Liver (tissue), 9 donors: ENCODE results near the gene RNF38. TPM values are rescaled to one million over a fixed set of nuclear protein-coding genes. Genes with fewer than 3 reads are reported as not detected.

Experiments
- DNase-seq: peaks from one replicate; pipeline ENCODE4 v3.0.0-alpha.2; 2017; ENCODE audit warnings: low spot score
- H3K27ac ChIP-seq, 2 donors: one replicate each; pipeline ENCODE4 v1.7.0; 2013; ENCODE audit warnings: inconsistent platforms in 2 of 2, low read length in 2 of 2, control low read depth in 1 of 2, low read depth in 1 of 2, mild to moderate bottlenecking in 1 of 2
- H3K27me3 ChIP-seq, 4 donors: one replicate each; pipeline versions ENCODE4 v1.6.1 to v1.7.0; 2013; ENCODE audit warnings: low read length in 3 of 4, inconsistent platforms in 1 of 4, mild to moderate bottlenecking in 1 of 4, moderate library complexity in 1 of 4; ENCODE audit not compliant: control insufficient read depth in 4 of 4, insufficient read depth in 4 of 4
- H3K36me3 ChIP-seq, 4 donors: one replicate each; pipeline versions ENCODE4 v1.6.1 to v1.7.0; 2013; ENCODE audit warnings: low read length in 3 of 4, mild to moderate bottlenecking in 3 of 4, low read depth in 1 of 4, moderate library complexity in 1 of 4; ENCODE audit not compliant: control insufficient read depth in 4 of 4, insufficient read depth in 3 of 4
- H3K4me1 ChIP-seq, 4 donors: one replicate each; pipeline versions ENCODE4 v1.6.1 to v1.7.0; 2013; ENCODE audit warnings: low read length in 3 of 4, mild to moderate bottlenecking in 3 of 4, moderate library complexity in 1 of 4; ENCODE audit not compliant: control insufficient read depth in 4 of 4, insufficient read depth in 4 of 4
- H3K4me3 ChIP-seq, 3 donors: one replicate each; pipeline versions ENCODE4 v1.6.1 to v1.7.0; 2013; ENCODE audit warnings: low read length in 3 of 3, control low read depth in 1 of 3, low read depth in 1 of 3, mild to moderate bottlenecking in 1 of 3
- H3K9ac ChIP-seq, 2 donors: one replicate each; pipeline ENCODE4 v1.7.0; 2013; ENCODE audit warnings: low read length in 2 of 2, mild to moderate bottlenecking in 2 of 2, moderate library complexity in 2 of 2, control low read depth in 1 of 2, low read depth in 1 of 2
- H3K9me3 ChIP-seq, 4 donors: one replicate each; pipeline versions ENCODE4 v1.6.1 to v1.7.0; 2013; ENCODE audit warnings: low read length in 3 of 4; ENCODE audit not compliant: control insufficient read depth in 4 of 4
- ATF3 ChIP-seq: IDR thresholded peaks from 2 replicates; pipeline ENCODE4 v1.6.1; 2016; ENCODE audit warnings: antibody characterized with exemption
- CTCF ChIP-seq: fragments of 150-350 bp; IDR thresholded peaks from 2 replicates; pipeline ENCODE4 v1.5.1; 2017; ENCODE audit warnings: improper control_type of control experiment, low read depth, low read length; ENCODE audit not compliant: missing input control
- EGR1 ChIP-seq, 2 donors: IDR thresholded peaks; 2 replicates each; pipeline ENCODE4 v1.6.1; 2016 to 2018; ENCODE audit warnings: antibody characterized with exemption in 2 of 2, low read depth in 2 of 2
- FOXA1 ChIP-seq: IDR thresholded peaks from 2 replicates; pipeline ENCODE4 v1.6.1; 2016; ENCODE audit warnings: antibody characterized with exemption
- HNF4A ChIP-seq, 2 donors: conservative IDR thresholded peaks; 2 replicates each; pipeline ENCODE4 v1.6.1; 2016; ENCODE audit warnings: antibody characterized with exemption in 2 of 2, mild to moderate bottlenecking in 2 of 2
- HNF4G ChIP-seq: IDR thresholded peaks from 2 replicates; pipeline ENCODE4 v1.6.1; 2016; ENCODE audit warnings: antibody characterized with exemption
- JUND ChIP-seq, 2 donors: IDR thresholded peaks; 2 replicates each; pipeline ENCODE4 v1.6.1; 2016; ENCODE audit warnings: antibody characterized with exemption in 2 of 2
- MAX ChIP-seq: IDR thresholded peaks from 2 replicates; pipeline ENCODE4 v1.6.1; 2016; ENCODE audit warnings: antibody characterized with exemption
- NR2F2 ChIP-seq: IDR thresholded peaks from 2 replicates; pipeline ENCODE4 v1.6.1; 2016; ENCODE audit warnings: antibody characterized with exemption
- RAD21 ChIP-seq, 2 donors: IDR thresholded peaks; 2 replicates each; pipeline ENCODE4 v1.6.1; 2016; ENCODE audit warnings: antibody characterized with exemption in 2 of 2, mild to moderate bottlenecking in 2 of 2
- REST ChIP-seq: IDR thresholded peaks from 2 replicates; pipeline ENCODE4 v1.6.1; 2016; ENCODE audit warnings: antibody characterized with exemption, mild to moderate bottlenecking
- RXRA ChIP-seq, 2 donors: IDR thresholded peaks; 2 replicates each; pipeline ENCODE4 v1.6.1; 2017 to 2018; ENCODE audit warnings: antibody characterized with exemption in 2 of 2, mild to moderate bottlenecking in 1 of 2
- SP1 ChIP-seq: IDR thresholded peaks from 2 replicates; pipeline ENCODE4 v1.6.1; 2018; ENCODE audit warnings: antibody characterized with exemption, mild to moderate bottlenecking
- TAF1 ChIP-seq: conservative IDR thresholded peaks from 2 replicates; pipeline ENCODE4 v1.6.1; 2016; ENCODE audit warnings: antibody characterized with exemption, mild to moderate bottlenecking
- YY1 ChIP-seq: IDR thresholded peaks from 2 replicates; pipeline ENCODE4 v1.6.1; 2016; ENCODE audit warnings: antibody characterized with exemption, mild to moderate bottlenecking
- ZBTB33 ChIP-seq: IDR thresholded peaks from 2 replicates; pipeline ENCODE4 v1.6.1; 2016; ENCODE audit warnings: antibody characterized with exemption
- WGBS: extraction: QIAGEN DNeasy Blood & Tissue Kit; methylation state at CpG from one replicate; pipeline ENCODE4 v1.1.7; 2013; 5-methylcytosine and 5-hydroxymethylcytosine counted together
- polyA plus RNA-seq, 2 donors: library from polyadenylated mRNA; stranded (reverse) in 1 of 2; unstranded in 1 of 2; fragments of 200-250 nt in 1 of 2; fragments of >200 nt in 1 of 2; fragmentation: Nextera tagmentation in 1 of 2; extraction: Ambion mirVana in 1 of 2; gene quantifications; one replicate each; pipeline versions ENCODE4 v1.2.1 to v1.2.3, GENCODE V29; 2013 to 2015
- total RNA-seq, 2 donors: library from RNA; depleted of rRNA; stranded (reverse); fragments of >200 nt; gene quantifications; one replicate each; pipeline ENCODE4 v1.2.3, GENCODE V29; 2014
- donor health status: healthy.
- donor health status: healthy.
- donor health status: healthy.
- donor health status: healthy.
- donor health status: healthy.

The RNF38 gene
- total and polyA plus RNA-seq, 4 donors, result 3.4 to 16.4 (median 6.9) TPM

GRCh38 chr9:36316049-36316448, 84.0 kb downstream of the RNF38 start:
- Histone ChIP-seq H3K36me3 (peaks cover 0 to 2% (median 0%) of the 10 kb centered on the region in 4 donors), H3K4me1 (peaks cover 0 to 19% (median 9%) of the 10 kb centered on the region in 4 donors), H3K27ac (no peak overlapping the region), H3K27me3 (no peaks in the 10 kb centered on the region), H3K4me3 (no peak overlapping the region), H3K9me3 (no peaks in the 10 kb centered on the region), H3K9ac (no peak overlapping the region)
- TF ChIP-seq MAX, result no peak
- no peak for TF ChIP-seq CTCF
- TF ChIP-seq TAF1, result no peak
- no peak for TF ChIP-seq REST
- no peak for TF ChIP-seq ATF3
- TF ChIP-seq NR2F2, result no peak
- no peak for TF ChIP-seq FOXA1
- TF ChIP-seq YY1, result no peak
- DNase-seq, result no peak

GRCh38 chr9:36315283-36315682, 84.8 kb downstream of the RNF38 start:
- H3K27ac ChIP-seq, result no peak overlapping the region
- peaks cover 0 to 2% (median 0%) of the 10 kb centered on the region in 4 donors for H3K36me3 ChIP-seq
- no peak for DNase-seq
- H3K9me3 ChIP-seq, result no peaks in the 10 kb centered on the region
- WGBS, result 39% methylated on average over 3 of the region's 3 CpGs
- no peak for TF ChIP-seq RAD21 (IDR thresholded peaks at IDR 0.05)
- no peak for TF ChIP-seq EGR1 (IDR thresholded peaks at IDR 0.05; ENCODE audit: low read depth in 2 of 2)
- no peak for TF ChIP-seq SP1
- TF ChIP-seq JUND (IDR thresholded peaks at IDR 0.05), result no peak
- no peak for TF ChIP-seq FOXA1
- no peak for TF ChIP-seq ATF3
- H3K4me1 ChIP-seq, result peaks cover 0 to 19% (median 9%) of the 10 kb centered on the region in 4 donors
- H3K9ac ChIP-seq, result no peak overlapping the region
- no peak overlapping the region for H3K4me3 ChIP-seq
- H3K27me3 ChIP-seq, result no peaks in the 10 kb centered on the region

- peaks cover 0 to 14% (median 8%) of the 10 kb centered on the region in 4 donors for H3K4me1 ChIP-seq
- TF ChIP-seq RXRA (IDR thresholded peaks at IDR 0.05) (no peak), HNF4G (no peak), TAF1 (no peak), ZBTB33 (no peak), NR2F2 (no peak), HNF4A (conservative IDR thresholded peaks at IDR 0.05) (no peak), SP1 (no peak), REST (no peak), MAX (no peak)
Measured at GRCh38 chr9:36314740-36315139, 85.3 kb downstream of the RNF38 start.

More at GRCh38 chr9:36314740-36315139, 85.3 kb downstream of the RNF38 start:
- peaks cover 0 to 2% (median 0%) of the 10 kb centered on the region in 4 donors for H3K36me3 ChIP-seq
- H3K27ac ChIP-seq, result no peak overlapping the region
- no peaks in the 10 kb centered on the region for H3K27me3 ChIP-seq
- no peak overlapping the region for H3K4me3 ChIP-seq
- no peaks in the 10 kb centered on the region for H3K9me3 ChIP-seq
- WGBS, result 94% methylated on average over 2 of the region's 2 CpGs
- no peak for DNase-seq
- no peak overlapping the region for H3K9ac ChIP-seq
